ENCODE results near the gene SLC7A8. TPM values are rescaled to one million over a fixed set of nuclear protein-coding genes. Genes with fewer than 3 reads are reported as not detected.

Gene SLC7A8
- total and polyA plus RNA-seq, 7 experiments from 2014 or later = 0.36 to 7.7 (median 2.5) TPM

GRCh38 chr14:23186913-23187654 is 3.6 kb upstream of the SLC7A8 start:
- CTCF ChIA-PET = interaction anchor here (0.6 to 12.2 kb wide), 23 partner anchors 9 to 1322 kb away, joined by 3 to 250 read pairs (median 4); partner anchors contain the start of gene CEBPE
- H3K36me3 ChIP-seq (ENCODE audit: control insufficient read depth in 2 of 3, insufficient read depth in 3 of 3, low read length in 3 of 3) = no peaks in the 10 kb centered on the region
- no peaks in the 10 kb centered on the region for H3K27me3 ChIP-seq (ENCODE audit: control insufficient read depth in 2 of 2, insufficient read depth in 2 of 2, low read length in 2 of 2)
- DNase-seq (peak in 7 of 9 donors; percentile 25 to 55 (median 36)), ATAC-seq (peak; percentile 73)
- H3K9me3 Mint-ChIP-seq = no peaks in the 10 kb centered on the region
- no peaks in the 10 kb centered on the region for H3K9me3 ChIP-seq (ENCODE audit: control insufficient read depth in 2 of 3, low read length in 3 of 3)
- H3K4me1 Mint-ChIP-seq = peaks cover 0 to 11% (median 2%) of the 10 kb centered on the region in 7 donors
- H3K4me1 ChIP-seq (ENCODE audit: control insufficient read depth in 2 of 2, insufficient read depth in 2 of 2, low read length in 2 of 2) = peaks cover 3 to 4% of the 10 kb centered on the region in 2 donors
- POLR2A ChIA-PET = interaction anchor here (1.3 to 7.0 kb wide), 3 partner anchors 67 to 118 kb away, joined by 3 to 43 read pairs (median 6); partner anchors contain the start of genes ACIN1 and CEBPE
- intact Hi-C loops (cut with micrococcal nuclease) = loop anchor here (1.0 to 10.0 kb wide), 6 partner anchors 67 to 202 kb away; partner anchors contain the start of gene AJUBA (in 1 of the 2)
- H3K4me3 Mint-ChIP-seq = no peak overlapping the region
- H3K27me3 Mint-ChIP-seq = peaks cover 0 to 19% (median 0%) of the 10 kb centered on the region in 5 donors
- no peak overlapping the region for H3K4me3 ChIP-seq (ENCODE audit: low read length)
- H3K36me3 Mint-ChIP-seq = no peaks in the 10 kb centered on the region
- H3K27ac Mint-ChIP-seq = peak overlapping the region in 3 of 9 donors; percentile 12 to 65 (median 26)
- no peak overlapping the region for H3K27ac ChIP-seq (ENCODE audit: low read depth, low read length)

DNA sequence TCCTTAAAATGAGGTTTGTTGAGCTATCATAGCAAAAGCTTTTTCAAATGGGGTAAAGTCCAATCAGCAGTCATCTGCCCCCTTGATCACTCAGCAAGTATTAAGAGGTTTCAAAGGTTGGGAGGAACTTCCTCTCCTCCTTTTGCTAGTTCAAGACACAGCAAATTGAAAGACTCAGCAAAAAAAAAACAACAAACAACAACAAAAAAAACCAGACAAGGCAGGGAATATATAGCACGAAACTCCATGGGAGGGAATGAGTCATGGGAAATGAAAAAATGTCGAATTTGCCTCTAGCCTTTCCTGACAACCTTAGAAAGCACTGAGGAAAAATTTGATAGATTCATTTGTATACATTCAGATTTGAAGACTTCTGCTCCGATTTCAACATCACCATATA is 1.6 kb upstream of the SLC7A8 start:
- CTCF ChIA-PET = interaction anchor here (1.3 to 12.2 kb wide), 6 partner anchors 8 to 117 kb away, joined by 3 to 250 read pairs (median 14); partner anchors contain the start of gene CEBPE
- H3K27ac ChIP-seq (ENCODE audit: low read depth, low read length) = no peak overlapping the region
- H3K36me3 Mint-ChIP-seq = no peaks in the 10 kb centered on the region

GRCh38 chr14:23183158-23183470 is 346 bp downstream of the SLC7A8 start:
- no peaks in the 10 kb centered on the region for H3K27me3 ChIP-seq (ENCODE audit: control insufficient read depth in 2 of 2, insufficient read depth in 2 of 2, low read length in 2 of 2)
- peak overlapping the region; percentile 29 for H3K27ac ChIP-seq (ENCODE audit: low read depth, low read length)
- no peaks in the 10 kb centered on the region for H3K36me3 ChIP-seq (ENCODE audit: control insufficient read depth in 2 of 3, insufficient read depth in 3 of 3, low read length in 3 of 3)
- peaks cover 3 to 8% of the 10 kb centered on the region in 2 donors for H3K4me1 ChIP-seq (ENCODE audit: control insufficient read depth in 2 of 2, insufficient read depth in 2 of 2, low read length in 2 of 2)
- Mint-ChIP-seq H3K9me3 (no peaks in the 10 kb centered on the region), H3K4me1 (peaks cover 0 to 26% (median 2%) of the 10 kb centered on the region in 7 donors), H3K27me3 (peaks cover 5 to 26% (median 18%) of the 10 kb centered on the region in 5 donors), H3K4me3 (no peak overlapping the region), H3K36me3 (no peaks in the 10 kb centered on the region), H3K27ac (no peak overlapping the region)
- intact Hi-C loops (cut with micrococcal nuclease) = loop anchor here (2.0 to 10.0 kb wide), 2 partner anchors 28 to 198 kb away; partner anchors contain the start of gene AJUBA (in 1 of the 2)
- no peak for ATAC-seq
- POLR2A ChIA-PET = interaction anchor here (0.6 to 7.0 kb wide), 5 partner anchors 21 to 84 kb away, joined by 3 to 43 read pairs (median 5); partner anchors contain the start of gene CEBPE
- no peak for DNase-seq
- CTCF ChIA-PET = interaction anchor here (0.9 to 12.2 kb wide), 4 partner anchors 21 to 136 kb away, joined by 3 to 250 read pairs (median 18); partner anchors contain the start of gene CEBPE
- H3K4me3 ChIP-seq (ENCODE audit: low read length) = peak overlapping the region; percentile 58
- no peaks in the 10 kb centered on the region for H3K9me3 ChIP-seq (ENCODE audit: control insufficient read depth in 2 of 3, low read length in 3 of 3)

More for the DNA sequence above, 1.6 kb upstream of the SLC7A8 start:
- Mint-ChIP-seq H3K4me1 (peaks cover 0 to 18% (median 2%) of the 10 kb centered on the region in 7 donors), H3K4me3 (no peak overlapping the region), H3K27me3 (peaks cover 5 to 19% (median 12%) of the 10 kb centered on the region in 5 donors), H3K27ac (peak overlapping the region in 1 of 9 donors; percentile 41), H3K9me3 (no peaks in the 10 kb centered on the region)
- Histone ChIP-seq H3K27me3 (ENCODE audit: control insufficient read depth in 2 of 2, insufficient read depth in 2 of 2, low read length in 2 of 2) (no peaks in the 10 kb centered on the region), H3K4me1 (ENCODE audit: control insufficient read depth in 2 of 2, insufficient read depth in 2 of 2, low read length in 2 of 2) (peaks cover 3 to 8% of the 10 kb centered on the region in 2 donors), H3K36me3 (ENCODE audit: control insufficient read depth in 2 of 3, insufficient read depth in 3 of 3, low read length in 3 of 3) (no peaks in the 10 kb centered on the region), H3K9me3 (ENCODE audit: control insufficient read depth in 2 of 3, low read length in 3 of 3) (no peaks in the 10 kb centered on the region), H3K4me3 (ENCODE audit: low read length) (no peak overlapping the region)
- POLR2A ChIA-PET = interaction anchor here (0.9 to 7.0 kb wide), 3 partner anchors 10 to 65 kb away, joined by 3 to 43 read pairs (median 6); partner anchors contain the start of gene CEBPE
- intact Hi-C loops (cut with micrococcal nuclease) = loop anchor here (5.0 to 10.0 kb wide), 2 partner anchors 198 to 200 kb away; partner anchors contain the start of gene AJUBA (in 1 of the 2)
- DNase-seq (no peak), ATAC-seq (no peak)

GRCh38 chr14:23182372-23183157 is 895 bp downstream of the SLC7A8 start:
- no peaks in the 10 kb centered on the region for H3K27me3 ChIP-seq (ENCODE audit: control insufficient read depth in 2 of 2, insufficient read depth in 2 of 2, low read length in 2 of 2)
- POLR2A ChIA-PET = interaction anchor here (0.6 to 2.1 kb wide), 3 partner anchors 63 to 119 kb away, joined by 3 to 6 read pairs (median 3); no protein-coding TSS in a partner anchor
- CTCF ChIA-PET = interaction anchor here (0.6 to 12.2 kb wide), 7 partner anchors 9 to 154 kb away, joined by 3 to 250 read pairs (median 3); partner anchors contain the start of gene CEBPE
- peak in 5 of 9 donors; percentile 25 to 39 (median 32) for DNase-seq
- no peak overlapping the region for H3K27ac Mint-ChIP-seq
- peak; percentile 82 for ATAC-seq
- H3K4me1 ChIP-seq (ENCODE audit: control insufficient read depth in 2 of 2, insufficient read depth in 2 of 2, low read length in 2 of 2) = peaks cover 3 to 8% of the 10 kb centered on the region in 2 donors
- peaks cover 0 to 29% (median 2%) of the 10 kb centered on the region in 7 donors for H3K4me1 Mint-ChIP-seq
- H3K9me3 ChIP-seq (ENCODE audit: control insufficient read depth in 2 of 3, low read length in 3 of 3) = no peaks in the 10 kb centered on the region
- intact Hi-C loops (cut with micrococcal nuclease) = loop anchor here (1.0 to 10.0 kb wide), 4 partner anchors 28 to 198 kb away; partner anchors contain the start of gene AJUBA (in 1 of the 2)
- H3K4me3 ChIP-seq (ENCODE audit: low read length) = peak overlapping the region; percentile 58
- no peaks in the 10 kb centered on the region for H3K36me3 ChIP-seq (ENCODE audit: control insufficient read depth in 2 of 3, insufficient read depth in 3 of 3, low read length in 3 of 3)
- no peak overlapping the region for H3K4me3 Mint-ChIP-seq
- peaks cover 5 to 31% (median 18%) of the 10 kb centered on the region in 5 donors for H3K27me3 Mint-ChIP-seq
- H3K9me3 Mint-ChIP-seq = no peaks in the 10 kb centered on the region
- H3K36me3 Mint-ChIP-seq = no peaks in the 10 kb centered on the region
- H3K27ac ChIP-seq (ENCODE audit: low read depth, low read length) = peak overlapping the region; percentile 29

- H3K4me1 ChIP-seq (ENCODE audit: control insufficient read depth in 2 of 2, insufficient read depth in 2 of 2, low read length in 2 of 2) = peaks cover 3 to 8% of the 10 kb centered on the region in 2 donors
- POLR2A ChIA-PET = interaction anchor here (1.1 to 2.1 kb wide), 2 partner anchors 62 to 119 kb away, joined by 3 to 6 read pairs; no protein-coding TSS in a partner anchor
Observed at GRCh38 chr14:23181946-23182345, 1.5 kb downstream of the SLC7A8 start.

More at GRCh38 chr14:23181946-23182345, 1.5 kb downstream of the SLC7A8 start:
- Mint-ChIP-seq H3K36me3 (no peaks in the 10 kb centered on the region), H3K4me3 (peak overlapping the region in 2 of 10 donors; percentile 11 to 27), H3K9me3 (no peaks in the 10 kb centered on the region), H3K27me3 (peaks cover 5 to 31% (median 18%) of the 10 kb centered on the region in 5 donors), H3K27ac (peak overlapping the region in 1 of 9 donors; percentile 51), H3K4me1 (peaks cover 0 to 31% (median 3%) of the 10 kb centered on the region in 7 donors)
- no peak overlapping the region for H3K27ac ChIP-seq (ENCODE audit: low read depth, low read length)
- H3K36me3 ChIP-seq (ENCODE audit: control insufficient read depth in 2 of 3, insufficient read depth in 3 of 3, low read length in 3 of 3) = no peaks in the 10 kb centered on the region
- H3K27me3 ChIP-seq (ENCODE audit: control insufficient read depth in 2 of 2, insufficient read depth in 2 of 2, low read length in 2 of 2) = no peaks in the 10 kb centered on the region
- ATAC-seq = no peak
- intact Hi-C loops (cut with micrococcal nuclease) = loop anchor here (1.0 to 10.0 kb wide), 4 partner anchors 27 to 197 kb away; partner anchors contain the start of gene AJUBA (in 1 of the 2)
- DNase-seq = no peak
- CTCF ChIA-PET = interaction anchor here (0.6 to 12.2 kb wide), 6 partner anchors 9 to 153 kb away, joined by 3 to 250 read pairs (median 3); partner anchors contain the start of gene CEBPE
- H3K4me3 ChIP-seq (ENCODE audit: low read length) = peak overlapping the region; percentile 58
- H3K9me3 ChIP-seq (ENCODE audit: control insufficient read depth in 2 of 3, low read length in 3 of 3) = no peaks in the 10 kb centered on the region
